GM13977 (cell line): ENCODE data around the gene MIAT.
A peak's percentile ranks its signal among the peaks of the same experiment; 100 is the strongest.

Experiments used
- DNase-seq: peaks from one replicate; pipeline ENCODE4 v3.0.0; 2012; ENCODE audit warnings: low spot score
- CTCF ChIP-seq: IDR thresholded peaks from 2 replicates; pipeline ENCODE4 v1.5.1; 2012; ENCODE audit warnings: mild to moderate bottlenecking, control low read depth; ENCODE audit not compliant: insufficient read depth; ENCODE audit errors: extremely low read depth, missing control alignments
- in situ Hi-C: fragments of 300-500 bp; cut with MboI; formaldehyde crosslinking; loops from one replicate; pipeline ENCODE4 v1.12.0; 2022; ENCODE audit warnings: low sequenced_read_pairs, low pct_unique_long_range_greater_than_20kb, mixed read lengths, inconsistent platforms; ENCODE audit not compliant: unreplicated experiment

Gene MIAT

GRCh38 chr22:26614322-26614721 lies 43.1 kb upstream of the MIAT start:
- DNase-seq: no peak
- no peak for TF ChIP-seq CTCF
- in situ Hi-C loops: no loop called here

- DNase-seq: peak; percentile 55
- in situ Hi-C loops: no loop called here
Observed at GRCh38 chr22:26615149-26615548, 42.2 kb upstream of the MIAT start.

GRCh38 chr22:26615830-26616435 lies 41.5 kb upstream of the MIAT start:
- TF ChIP-seq CTCF: no peak
- in situ Hi-C loops: no loop called here
- no peak for DNase-seq

More at GRCh38 chr22:26615149-26615548, 42.2 kb upstream of the MIAT start:
- no peak for TF ChIP-seq CTCF

GRCh38 chr22:26616650-26617049 lies 40.7 kb upstream of the MIAT start:
- no peak for TF ChIP-seq CTCF
- no peak for DNase-seq
- in situ Hi-C loops: no loop called here

- no peak for TF ChIP-seq CTCF
- in situ Hi-C loops: no loop called here
- no peak for DNase-seq
Observed at GRCh38 chr22:26617271-26618199, 39.9 kb upstream of the MIAT start, which contains the start of gene CRYBB1. CRYBB1 (minus strand) TSS chr22:26618027; CDS start chr22:26616319, 1,708 bp downstream.

GRCh38 chr22:26618455-26618854 lies 38.9 kb upstream of the MIAT start:
- DNase-seq: no peak
- in situ Hi-C loops: no loop called here
- no peak for TF ChIP-seq CTCF
